ENCODE results near the gene PRODH2. TPM values are rescaled to one million over a fixed set of nuclear protein-coding genes. Genes with fewer than 3 reads are reported as not detected.

The PRODH2 gene
- total RNA-seq, 4 donors from 2014 or later: not detected

DNA sequence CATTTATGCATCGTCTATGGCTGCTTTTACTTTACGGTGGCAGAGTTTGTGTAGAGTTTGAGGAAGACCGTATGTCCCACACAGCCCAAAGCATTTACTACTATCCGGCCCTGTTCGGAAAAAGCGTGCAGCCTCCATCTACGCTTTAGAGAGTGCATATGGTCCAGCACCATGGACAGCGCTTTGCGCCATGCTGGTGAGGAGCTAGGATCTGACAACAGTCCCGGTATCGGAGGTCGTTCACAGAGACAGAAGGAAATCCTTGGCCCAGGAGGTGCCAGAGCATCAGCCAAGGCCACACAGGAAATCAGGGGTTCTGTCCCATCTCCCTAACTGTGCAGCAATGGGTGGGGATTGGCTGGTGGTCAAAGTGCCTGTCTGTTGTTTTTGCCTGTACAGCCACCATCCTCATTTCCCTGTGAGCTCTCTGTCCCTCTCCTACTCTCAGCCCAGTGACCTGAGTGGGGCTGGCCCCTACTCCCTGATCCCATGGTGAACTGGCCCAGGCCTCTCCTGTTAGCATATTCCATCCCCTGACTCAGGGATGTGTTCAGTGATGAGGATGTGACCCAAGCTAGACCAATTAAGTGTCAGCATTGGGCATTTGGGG is 16.2 kb upstream of the PRODH2 start:
- H3K4me1 ChIP-seq: no peaks in the 10 kb centered on the region
- TF ChIP-seq POLR2A (IDR thresholded peaks at IDR 0.05) (no peak), POLR2AphosphoS5 (IDR thresholded peaks at IDR 0.05) (no peak), CTCF (IDR thresholded peaks at IDR 0.05) (no peak), EP300 (IDR thresholded peaks at IDR 0.05) (no peak)
- peaks cover 40% of the 10 kb centered on the region for H3K27me3 ChIP-seq
- H3K4me3 ChIP-seq: no peak overlapping the region
- 12% methylated on average over 12 of the region's 12 CpGs for WGBS
- H3K27ac ChIP-seq: no peak overlapping the region
- H3K9me3 ChIP-seq: no peaks in the 10 kb centered on the region
- H3K36me3 ChIP-seq: no peaks in the 10 kb centered on the region
- DNase-seq (ENCODE audit: low spot score in 2 of 2): no peak

- H3K4me3 ChIP-seq: no peak overlapping the region
- H3K9me3 ChIP-seq: no peaks in the 10 kb centered on the region
- H3K4me1 ChIP-seq: no peaks in the 10 kb centered on the region
- DNase-seq (ENCODE audit: low spot score in 2 of 2): no peak
- H3K27me3 ChIP-seq: peaks cover 35% of the 10 kb centered on the region
- WGBS: 86% methylated on average over 5 of the region's 5 CpGs
- TF ChIP-seq POLR2AphosphoS5 (IDR thresholded peaks at IDR 0.05) (no peak), CTCF (IDR thresholded peaks at IDR 0.05) (no peak), EP300 (IDR thresholded peaks at IDR 0.05) (no peak), POLR2A (IDR thresholded peaks at IDR 0.05) (no peak)
- H3K27ac ChIP-seq: no peak overlapping the region
- no peaks in the 10 kb centered on the region for H3K36me3 ChIP-seq
Observed at GRCh38 chr19:35824150-35824549, 11.5 kb upstream of the PRODH2 start.

DNA sequence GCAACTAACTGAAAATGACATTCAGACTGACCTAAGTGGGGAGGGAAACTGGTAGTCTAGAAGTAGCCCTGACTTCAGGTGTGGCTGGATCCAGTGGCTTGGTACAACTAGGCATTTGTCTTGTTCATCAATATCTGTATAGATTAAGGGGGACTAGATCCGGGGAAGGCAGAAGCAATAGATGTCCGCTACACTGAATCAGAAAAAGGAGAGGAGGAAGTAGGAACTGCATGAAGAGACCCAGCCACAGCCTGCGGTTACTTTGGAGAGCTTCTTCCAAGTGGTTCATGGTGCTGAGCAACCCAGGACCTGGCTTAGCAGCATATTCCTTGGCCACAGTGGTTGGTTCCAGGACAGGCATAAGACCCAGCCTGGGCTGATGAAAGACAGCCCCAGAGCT is 9.9 kb upstream of the PRODH2 start:
- 77% methylated on average over 3 of the region's 3 CpGs for WGBS

DNA sequence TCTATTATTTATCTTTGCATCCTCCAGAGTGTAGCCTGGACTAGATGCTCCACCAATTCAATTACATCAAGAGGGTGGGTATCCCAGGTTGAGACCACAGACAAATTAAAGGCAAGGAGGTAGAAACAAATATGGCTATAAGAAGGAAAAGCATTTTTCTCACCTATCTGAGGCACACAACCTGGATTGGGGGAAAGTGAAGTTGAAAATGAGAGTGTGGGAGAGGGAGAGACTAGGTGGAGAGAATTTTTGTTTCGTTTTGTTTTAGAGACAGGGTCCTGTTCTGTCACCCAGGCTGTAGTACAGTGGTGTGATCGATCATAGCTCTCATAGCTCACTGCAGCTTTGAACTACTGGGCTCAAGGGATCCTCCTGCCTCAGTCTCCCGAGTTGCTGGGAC is 5.8 kb upstream of the PRODH2 start:
- H3K27me3 ChIP-seq: peaks cover 34% of the 10 kb centered on the region
- no peak for DNase-seq (ENCODE audit: low spot score in 2 of 2)
- TF ChIP-seq CTCF (IDR thresholded peaks at IDR 0.05) (no peak), POLR2A (IDR thresholded peaks at IDR 0.05) (no peak), EP300 (IDR thresholded peaks at IDR 0.05) (no peak), POLR2AphosphoS5 (IDR thresholded peaks at IDR 0.05) (no peak)
- H3K4me3 ChIP-seq: no peak overlapping the region
- WGBS: 49% methylated on average over 3 of the region's 3 CpGs
- no peak overlapping the region for H3K27ac ChIP-seq
- no peaks in the 10 kb centered on the region for H3K36me3 ChIP-seq
- H3K9me3 ChIP-seq: no peaks in the 10 kb centered on the region
- no peaks in the 10 kb centered on the region for H3K4me1 ChIP-seq

More for the DNA sequence above, 9.9 kb upstream of the PRODH2 start:
- Histone ChIP-seq H3K4me1 (no peaks in the 10 kb centered on the region), H3K9me3 (no peaks in the 10 kb centered on the region), H3K36me3 (no peaks in the 10 kb centered on the region), H3K27me3 (peaks cover 46% of the 10 kb centered on the region), H3K27ac (no peak overlapping the region), H3K4me3 (no peak overlapping the region)
- no peak for DNase-seq (ENCODE audit: low spot score in 2 of 2)
- TF ChIP-seq POLR2AphosphoS5 (IDR thresholded peaks at IDR 0.05) (no peak), POLR2A (IDR thresholded peaks at IDR 0.05) (no peak), EP300 (IDR thresholded peaks at IDR 0.05) (no peak), CTCF (IDR thresholded peaks at IDR 0.05) (no peak)

DNA sequence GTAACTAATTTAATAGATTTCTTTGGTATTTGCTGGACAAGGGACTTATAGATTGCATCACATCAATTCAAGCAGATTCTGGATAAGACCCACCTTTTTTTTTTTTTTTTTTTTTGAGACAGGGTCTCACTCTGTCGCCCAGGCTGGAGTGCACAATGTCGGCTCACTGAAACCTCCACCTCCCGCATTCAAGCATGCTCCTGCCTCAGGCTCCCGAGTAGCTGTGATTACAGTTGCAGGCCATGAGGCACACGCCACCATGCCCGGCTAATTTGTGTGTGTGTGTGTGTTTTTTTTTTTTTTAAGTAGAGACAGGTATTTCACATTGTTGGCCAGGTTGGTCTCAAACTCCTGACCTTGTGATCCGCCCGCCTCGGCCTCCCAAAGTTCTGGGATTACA is 4.2 kb upstream of the PRODH2 start:
- no peak for DNase-seq (ENCODE audit: low spot score in 2 of 2)
- Histone ChIP-seq H3K4me3 (no peak overlapping the region), H3K27ac (no peak overlapping the region), H3K36me3 (no peaks in the 10 kb centered on the region), H3K27me3 (peaks cover 32% of the 10 kb centered on the region), H3K4me1 (no peaks in the 10 kb centered on the region), H3K9me3 (no peaks in the 10 kb centered on the region)
- no peak for TF ChIP-seq CTCF (IDR thresholded peaks at IDR 0.05)
- TF ChIP-seq POLR2AphosphoS5 (IDR thresholded peaks at IDR 0.05): no peak
- TF ChIP-seq EP300 (IDR thresholded peaks at IDR 0.05): no peak
- no peak for TF ChIP-seq POLR2A (IDR thresholded peaks at IDR 0.05)
- WGBS: 81% methylated on average over 9 of the region's 9 CpGs

All from suprapubic skin (tissue), 4 donors.